Dermis blood vessel endothelial cell (primary cell): ENCODE data around the gene CCDC88B. TPM values are rescaled to one million over a fixed set of nuclear protein-coding genes. Genes with fewer than 3 reads are reported as not detected.
A peak's percentile ranks its signal among the peaks of the same experiment; 100 is the strongest.

Source experiments
- DNase-seq: peaks from one replicate; pipeline ENCODE4 v3.0.0; 2010
- total RNA-seq: library from RNA; depleted of rRNA; stranded (reverse); fragments of >200 nt; gene quantifications from 2 replicates; pipeline ENCODE4 v1.2.3, GENCODE V29; 2014

CCDC88B gene
- total RNA-seq, 1 donor from 2014 or later: 1.2 TPM

DNA sequence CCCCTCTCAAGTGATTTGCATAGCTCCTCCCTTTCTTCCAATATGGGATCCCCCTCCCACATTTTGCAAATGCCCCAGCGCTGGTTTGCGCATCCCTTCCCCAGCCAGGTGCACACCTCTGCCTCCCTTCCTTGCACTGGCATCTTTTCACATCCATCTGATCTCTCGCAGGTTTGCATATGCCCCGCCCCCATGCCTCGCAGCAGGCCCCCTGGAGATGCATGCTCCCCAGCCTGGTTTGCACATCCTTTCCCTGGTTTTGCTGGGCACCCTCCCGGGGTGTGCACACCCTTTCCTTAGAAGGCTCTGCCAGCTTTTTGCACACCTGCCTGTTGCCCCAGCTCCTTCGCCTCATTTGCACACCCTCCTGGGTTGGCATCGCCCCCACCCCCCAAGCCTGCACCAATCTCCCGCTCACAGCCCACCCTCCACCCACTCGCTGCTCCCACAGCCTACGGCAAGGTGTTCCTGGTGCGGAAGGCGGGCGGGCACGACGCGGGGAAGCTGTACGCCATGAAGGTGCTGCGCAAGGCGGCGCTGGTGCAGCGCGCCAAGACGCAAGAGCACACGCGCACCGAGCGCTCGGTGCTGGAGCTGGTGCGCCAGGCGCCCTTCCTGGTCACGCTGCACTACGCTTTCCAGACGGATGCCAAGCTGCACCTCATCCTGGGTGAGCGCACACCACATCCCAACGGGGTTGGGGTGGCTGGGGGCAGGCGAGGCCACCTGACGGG lies 19.9 kb downstream of the CCDC88B start:
- no peak for DNase-seq

DNA sequence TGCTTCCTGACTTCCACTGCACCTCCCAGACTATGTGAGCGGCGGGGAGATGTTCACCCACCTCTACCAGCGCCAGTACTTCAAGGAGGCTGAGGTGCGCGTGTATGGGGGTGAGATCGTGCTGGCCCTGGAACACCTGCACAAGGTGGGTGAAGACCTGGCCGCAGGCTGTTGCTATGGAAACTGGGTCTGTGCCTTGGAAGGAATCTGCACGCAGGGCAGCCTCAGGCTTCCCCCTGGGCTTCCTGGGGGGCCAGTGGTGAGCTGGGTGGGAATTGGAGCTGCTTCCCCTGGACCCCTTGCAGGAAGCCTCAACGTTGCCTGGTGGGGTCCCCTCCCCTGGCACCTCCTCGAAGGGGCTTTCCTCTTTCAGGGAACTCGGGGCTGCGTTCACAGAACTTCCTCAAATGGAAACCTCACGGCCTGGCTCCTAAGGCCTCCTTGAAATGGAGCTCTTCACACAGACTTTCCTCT lies 20.5 kb downstream of the CCDC88B start:
- DNase-seq: no peak

DNA sequence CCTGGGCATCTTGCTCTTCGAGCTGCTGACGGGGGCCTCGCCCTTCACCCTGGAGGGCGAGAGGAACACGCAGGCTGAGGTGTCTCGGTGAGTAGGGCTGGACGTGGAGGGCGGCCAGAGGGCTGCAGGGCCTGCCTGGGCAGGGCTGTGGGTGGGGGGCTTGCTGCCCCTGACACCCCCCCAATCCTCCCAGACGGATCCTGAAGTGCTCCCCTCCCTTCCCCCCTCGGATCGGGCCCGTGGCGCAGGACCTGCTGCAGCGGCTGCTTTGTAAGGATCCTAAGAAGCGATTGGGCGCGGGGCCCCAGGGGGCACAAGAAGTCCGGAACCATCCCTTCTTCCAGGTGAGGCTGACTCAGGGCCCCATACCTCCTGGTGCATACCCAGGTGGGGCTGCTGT lies 21.7 kb downstream of the CCDC88B start:
- no peak for DNase-seq

DNA sequence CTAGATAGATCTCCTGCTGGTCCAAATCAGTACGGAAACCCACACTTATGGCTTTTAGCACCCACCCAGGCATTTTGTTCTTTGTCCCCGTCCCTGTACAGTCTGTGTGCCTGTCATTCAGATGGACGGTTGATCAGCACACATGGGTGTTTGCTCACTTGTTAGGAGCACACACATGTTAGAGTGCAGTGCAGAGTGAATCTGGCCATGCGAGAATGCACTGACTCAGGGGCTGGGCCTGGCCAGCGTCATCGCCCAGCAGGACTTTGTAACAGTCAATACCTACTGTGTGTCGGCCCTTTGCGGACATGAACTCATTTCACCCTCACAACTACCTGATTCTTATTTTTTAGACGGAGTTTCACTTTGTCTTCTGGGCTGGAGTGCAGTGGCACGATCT lies 22.3 kb downstream of the CCDC88B start:
- no peak for DNase-seq

DNA sequence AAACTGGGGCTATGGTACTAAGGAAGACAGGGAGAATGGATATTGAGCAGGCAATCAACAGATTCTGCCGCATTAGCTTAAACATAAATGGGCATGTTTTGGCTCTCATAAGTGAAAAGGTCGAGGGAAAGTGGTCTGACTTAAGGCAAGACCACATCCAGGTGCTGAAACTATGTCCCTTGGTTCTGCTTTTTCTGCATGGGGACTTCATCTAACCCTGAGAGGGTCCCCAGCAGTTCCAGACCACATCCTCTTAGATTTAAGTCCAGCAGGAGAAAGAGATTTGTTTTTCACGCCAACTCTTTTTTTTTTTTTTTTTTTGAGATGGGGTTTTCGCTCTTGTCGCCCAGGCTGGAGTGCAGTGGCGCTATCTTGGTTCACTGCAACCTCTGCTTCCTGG lies 24.4 kb downstream of the CCDC88B start:
- DNase-seq: no peak

DNA sequence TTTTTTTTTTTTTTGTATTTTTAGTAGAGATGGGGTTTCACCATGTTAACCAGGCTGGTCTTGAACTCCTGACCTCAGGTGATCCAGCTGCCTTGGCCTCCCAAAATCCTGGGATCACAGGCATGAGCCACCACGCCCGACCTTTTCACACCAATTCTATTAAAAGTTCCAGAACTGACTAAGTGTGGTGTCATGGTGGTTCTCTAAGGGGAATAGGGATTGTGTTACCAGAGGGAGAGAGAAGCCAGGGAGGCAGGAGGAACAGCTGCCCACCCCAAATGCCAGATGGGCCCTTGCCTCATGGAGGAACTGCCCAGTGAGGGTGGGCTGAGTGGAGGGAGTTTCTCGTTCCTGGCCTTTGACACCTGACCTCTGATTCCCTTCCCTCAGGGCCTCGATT lies 24.9 kb downstream of the CCDC88B start:
- no peak for DNase-seq

DNA sequence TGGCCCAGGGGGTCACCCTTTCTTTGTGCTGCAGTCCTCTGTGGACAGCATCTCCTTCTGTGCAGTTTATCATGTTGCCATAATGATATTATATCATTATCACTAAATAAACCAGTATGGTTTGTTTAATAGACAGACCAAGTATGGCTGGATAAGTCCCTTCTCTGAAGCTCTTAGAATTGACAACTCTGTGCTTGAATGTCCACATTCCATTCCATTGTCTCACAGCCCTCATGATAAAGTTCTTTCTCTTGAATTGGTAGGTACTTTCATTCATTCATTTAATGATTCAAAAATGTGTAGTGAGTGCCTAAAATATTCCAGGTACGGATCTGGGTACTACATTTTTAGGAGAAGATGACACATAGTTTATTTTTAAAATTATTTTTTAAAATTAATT lies 26.7 kb downstream of the CCDC88B start:
- DNase-seq: no peak

DNA sequence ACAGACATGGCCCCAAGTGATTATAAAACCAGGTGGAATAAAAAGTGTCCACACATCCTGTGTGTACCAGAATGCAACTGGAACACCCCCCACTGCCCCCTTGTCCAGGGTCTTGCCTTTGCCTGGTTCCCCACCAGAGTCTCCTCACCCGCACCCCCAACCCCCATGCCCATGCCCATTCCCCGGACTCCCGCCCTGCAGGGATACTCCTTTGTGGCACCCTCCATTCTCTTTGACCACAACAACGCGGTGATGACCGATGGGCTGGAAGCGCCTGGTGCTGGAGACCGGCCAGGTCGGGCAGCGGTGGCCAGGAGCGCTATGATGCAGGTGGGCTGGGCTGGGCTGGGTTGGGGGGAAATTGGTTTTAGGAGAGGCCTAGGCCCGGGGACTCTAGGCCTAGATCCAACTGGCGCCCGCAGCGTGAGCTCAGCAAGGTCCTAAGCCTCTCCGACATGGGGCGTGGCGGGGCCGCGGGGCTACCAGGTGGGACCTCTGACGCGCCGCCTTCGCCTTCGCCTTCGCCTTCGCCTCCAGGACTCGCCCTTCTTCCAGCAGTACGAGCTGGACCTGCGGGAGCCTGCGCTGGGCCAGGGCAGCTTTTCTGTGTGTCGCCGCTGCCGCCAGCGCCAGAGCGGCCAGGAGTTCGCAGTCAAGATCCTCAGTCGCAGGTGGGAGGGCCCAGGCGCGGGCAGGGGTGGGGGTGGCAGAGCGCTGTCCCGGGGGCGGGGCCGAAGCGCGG lies 28.1 kb downstream of the CCDC88B start:
- no peak for DNase-seq

DNA sequence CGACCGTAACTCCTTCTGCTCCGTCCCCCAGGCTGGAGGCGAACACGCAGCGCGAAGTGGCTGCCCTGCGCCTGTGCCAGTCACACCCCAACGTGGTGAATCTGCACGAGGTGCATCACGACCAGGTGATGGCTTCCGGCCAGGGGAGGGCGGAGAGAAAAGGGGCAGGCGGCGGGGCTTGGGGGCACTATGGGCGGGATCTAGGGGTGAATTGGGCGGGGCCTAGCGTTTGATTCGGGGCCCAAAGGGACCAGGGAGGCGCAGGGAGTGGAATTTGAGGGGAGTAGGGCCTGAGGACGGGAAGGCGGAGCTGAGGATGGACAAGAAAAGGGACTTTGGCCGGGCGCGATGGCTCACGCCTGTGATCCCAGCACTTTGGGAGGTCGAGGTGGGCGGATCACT lies 28.7 kb downstream of the CCDC88B start:
- DNase-seq: no peak

DNA sequence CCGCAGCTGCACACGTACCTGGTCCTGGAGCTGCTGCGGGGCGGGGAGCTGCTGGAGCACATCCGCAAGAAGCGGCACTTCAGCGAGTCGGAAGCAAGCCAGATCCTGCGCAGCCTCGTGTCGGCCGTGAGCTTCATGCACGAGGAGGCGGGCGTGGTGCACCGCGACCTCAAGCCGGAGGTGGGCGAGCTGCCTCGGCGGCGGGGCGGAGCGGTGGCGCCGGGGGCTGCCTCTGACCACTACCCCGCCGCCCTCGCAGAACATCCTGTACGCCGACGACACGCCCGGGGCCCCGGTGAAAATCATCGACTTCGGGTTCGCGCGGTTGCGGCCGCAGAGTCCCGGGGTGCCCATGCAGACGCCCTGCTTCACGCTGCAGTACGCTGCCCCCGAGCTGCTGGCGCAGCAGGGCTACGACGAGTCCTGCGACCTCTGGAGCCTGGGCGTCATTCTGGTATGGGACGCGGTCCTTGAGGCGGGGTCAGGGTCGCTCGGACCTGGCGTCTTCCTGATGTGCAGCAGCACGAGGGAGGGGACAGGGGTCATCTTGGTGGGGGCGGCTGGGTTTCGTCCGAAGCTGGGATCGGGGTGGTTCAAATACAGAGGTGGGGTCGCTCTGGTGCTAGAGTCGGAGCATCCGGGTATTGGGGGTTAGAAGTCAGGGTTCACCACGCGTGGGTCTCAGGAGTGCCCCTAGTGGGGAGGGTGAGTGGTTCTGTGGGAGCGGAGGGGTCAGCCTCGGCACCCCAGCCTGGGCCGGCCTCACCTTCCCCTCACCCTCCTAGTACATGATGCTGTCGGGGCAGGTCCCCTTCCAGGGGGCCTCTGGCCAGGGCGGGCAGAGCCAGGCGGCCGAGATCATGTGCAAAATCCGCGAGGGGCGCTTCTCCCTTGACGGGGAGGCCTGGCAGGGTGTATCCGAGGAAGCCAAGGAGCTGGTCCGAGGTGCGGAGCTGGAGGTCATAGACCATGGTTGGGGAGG lies 29.7 kb downstream of the CCDC88B start:
- no peak for DNase-seq

DNA sequence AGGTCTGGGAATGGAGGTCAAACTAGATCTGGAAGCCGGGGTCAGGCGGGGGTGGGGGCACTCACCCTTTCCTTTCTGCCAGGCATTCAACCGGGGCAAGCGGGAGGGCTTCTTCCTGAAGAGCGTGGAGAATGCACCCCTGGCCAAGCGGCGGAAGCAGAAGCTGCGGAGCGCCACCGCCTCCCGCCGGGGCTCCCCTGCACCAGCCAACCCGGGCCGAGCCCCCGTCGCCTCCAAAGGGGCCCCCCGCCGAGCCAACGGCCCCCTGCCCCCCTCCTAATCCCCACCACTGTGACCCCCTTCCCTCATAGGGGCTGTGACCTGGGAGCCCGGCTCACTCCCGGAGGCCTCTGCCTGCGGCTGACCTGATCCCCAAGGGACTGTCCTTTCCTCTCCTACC lies 31.2 kb downstream of the CCDC88B start:
- no peak for DNase-seq

DNA sequence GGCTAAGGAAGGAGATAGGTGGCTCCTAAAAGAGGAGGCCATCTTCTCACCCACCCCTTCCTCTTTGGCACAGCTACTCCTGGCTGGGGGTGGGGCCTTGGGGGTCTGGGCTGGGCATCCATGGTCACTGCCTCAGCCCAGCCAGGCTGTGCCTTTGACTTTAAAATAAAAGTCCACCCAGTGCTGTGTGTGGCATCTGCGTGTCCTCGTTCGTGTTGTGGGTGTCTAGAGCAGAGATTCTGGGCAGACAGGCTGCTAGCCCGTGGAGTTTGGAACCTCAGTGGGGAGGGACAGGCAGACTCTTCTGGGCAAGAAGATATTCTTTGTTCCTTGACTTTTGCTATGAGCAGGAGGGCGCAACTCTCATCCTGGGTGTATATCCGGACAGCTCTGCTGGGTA lies 32.0 kb downstream of the CCDC88B start:
- no peak for DNase-seq

DNA sequence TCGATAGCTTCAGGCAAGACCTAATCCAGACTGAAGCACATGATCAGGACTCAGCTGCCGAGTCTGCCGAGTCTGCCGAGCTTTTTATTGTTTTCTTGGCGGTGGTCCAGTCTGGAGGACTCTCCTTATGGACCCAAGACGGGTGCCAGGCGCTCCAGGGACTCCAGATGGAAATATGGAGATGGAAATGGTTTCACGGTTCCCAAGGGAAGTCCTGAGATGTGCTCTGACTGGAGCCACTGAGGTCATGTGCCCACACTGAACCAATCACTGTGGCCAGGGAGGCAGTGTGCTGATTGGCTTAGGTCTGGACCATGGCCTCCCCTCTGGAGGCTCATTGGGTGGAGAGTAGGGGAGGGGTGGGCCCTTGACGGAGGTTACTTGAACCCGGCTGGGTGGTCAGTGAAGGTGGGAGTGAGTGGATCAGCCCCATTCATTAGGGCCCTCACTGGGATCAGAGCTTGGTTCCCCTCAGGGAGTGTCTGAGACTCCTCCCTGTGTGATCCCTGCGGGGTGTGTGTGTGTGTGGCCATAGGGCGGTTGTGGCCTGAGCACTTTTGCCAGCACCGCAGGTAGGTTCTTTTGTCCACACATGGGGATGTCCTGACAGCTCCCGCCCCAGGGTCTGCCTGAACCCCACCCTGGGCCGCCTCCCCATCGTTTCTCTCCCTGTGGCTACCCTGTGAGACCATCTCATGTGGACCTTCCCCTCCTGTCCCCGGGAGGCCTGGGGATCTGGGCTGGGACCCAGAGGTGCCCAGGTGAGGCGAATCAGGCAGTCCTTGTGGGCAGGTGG lies 33.0 kb downstream of the CCDC88B start:
- DNase-seq: peak; percentile 11

DNA sequence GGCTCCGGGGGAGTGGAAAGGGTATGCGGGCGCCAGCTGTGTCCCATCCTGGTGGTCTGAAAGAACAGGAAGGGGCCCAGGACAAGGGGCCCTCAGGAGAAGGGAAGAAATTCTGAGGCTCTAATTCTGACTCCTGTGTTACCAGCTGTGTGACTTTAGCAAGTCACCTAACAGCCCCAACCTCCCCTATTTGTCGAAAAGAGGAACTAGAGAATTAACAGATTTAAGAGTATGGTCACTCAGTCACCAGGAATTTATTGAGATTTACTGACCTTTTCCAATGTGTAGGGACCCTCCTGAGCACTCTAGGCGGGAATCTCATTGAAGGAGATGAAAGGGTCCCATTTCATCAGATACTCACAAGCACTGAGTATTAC lies 33.6 kb downstream of the CCDC88B start:
- no peak for DNase-seq

DNA sequence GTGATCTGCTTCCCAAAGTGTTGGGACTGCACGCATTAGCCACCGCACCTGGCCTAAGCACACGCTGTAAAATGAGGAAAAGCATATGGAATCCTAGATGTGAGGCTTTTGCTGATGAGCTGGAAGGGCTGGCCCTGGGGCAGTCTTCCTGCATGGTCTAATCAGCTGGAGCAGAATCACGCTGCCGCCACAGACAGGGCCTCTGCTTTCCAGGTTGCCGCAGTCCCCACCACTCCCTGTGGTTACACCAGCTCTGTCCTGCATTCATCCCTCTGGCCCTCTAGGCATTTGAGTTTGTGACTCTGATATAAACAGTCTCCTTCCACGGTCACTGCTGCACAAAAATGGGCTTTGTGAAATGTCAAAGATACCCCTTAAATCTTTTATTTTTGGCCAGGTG lies 36.1 kb downstream of the CCDC88B start:
- no peak for DNase-seq

DNA sequence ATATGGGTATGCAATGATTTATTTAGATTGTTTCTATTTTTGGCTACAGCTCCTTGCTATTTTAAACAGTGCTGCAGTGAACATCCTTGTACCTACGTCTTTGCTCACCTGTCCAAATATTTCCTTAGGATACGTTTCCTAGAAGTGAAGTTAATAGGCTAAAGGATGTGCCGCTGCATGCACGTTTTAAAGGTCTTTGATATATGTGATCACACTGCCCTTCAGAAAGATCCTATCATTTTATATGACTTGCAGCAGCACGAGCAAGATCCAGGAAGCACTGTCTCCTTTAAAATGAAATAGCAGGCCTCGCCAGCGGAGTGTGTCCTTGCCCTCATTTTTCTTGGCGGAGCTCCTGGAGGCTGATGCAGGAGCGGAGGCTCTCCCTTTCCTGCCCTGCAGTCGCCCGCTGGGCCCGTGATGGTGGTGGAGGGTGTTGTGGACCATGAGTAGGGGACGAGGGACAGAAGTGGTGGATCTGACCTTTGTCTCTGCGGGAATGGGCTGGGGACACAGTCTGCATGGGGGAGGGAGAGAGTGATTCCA lies 38.4 kb downstream of the CCDC88B start:
- DNase-seq: no peak

DNA sequence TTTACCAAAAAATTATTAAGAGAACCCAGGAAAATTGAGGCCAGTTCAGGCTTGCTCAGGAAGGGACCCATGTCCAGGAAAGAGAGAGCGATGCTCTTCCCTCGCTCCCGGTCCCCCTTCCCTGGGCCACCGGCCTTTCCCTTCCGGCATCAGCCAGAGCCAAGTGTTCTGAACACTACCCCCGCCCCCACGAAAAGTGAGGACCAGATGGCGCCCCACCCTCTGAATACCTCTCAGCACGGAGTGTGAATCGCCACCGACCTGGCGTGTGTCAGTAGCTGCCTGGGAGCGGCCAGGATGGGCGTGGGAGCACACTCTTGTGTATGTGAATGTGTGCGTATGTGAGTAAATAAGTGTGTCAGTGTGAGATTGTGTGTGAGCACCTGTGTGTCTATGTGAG lies 39.2 kb downstream of the CCDC88B start:
- DNase-seq: no peak

DNA sequence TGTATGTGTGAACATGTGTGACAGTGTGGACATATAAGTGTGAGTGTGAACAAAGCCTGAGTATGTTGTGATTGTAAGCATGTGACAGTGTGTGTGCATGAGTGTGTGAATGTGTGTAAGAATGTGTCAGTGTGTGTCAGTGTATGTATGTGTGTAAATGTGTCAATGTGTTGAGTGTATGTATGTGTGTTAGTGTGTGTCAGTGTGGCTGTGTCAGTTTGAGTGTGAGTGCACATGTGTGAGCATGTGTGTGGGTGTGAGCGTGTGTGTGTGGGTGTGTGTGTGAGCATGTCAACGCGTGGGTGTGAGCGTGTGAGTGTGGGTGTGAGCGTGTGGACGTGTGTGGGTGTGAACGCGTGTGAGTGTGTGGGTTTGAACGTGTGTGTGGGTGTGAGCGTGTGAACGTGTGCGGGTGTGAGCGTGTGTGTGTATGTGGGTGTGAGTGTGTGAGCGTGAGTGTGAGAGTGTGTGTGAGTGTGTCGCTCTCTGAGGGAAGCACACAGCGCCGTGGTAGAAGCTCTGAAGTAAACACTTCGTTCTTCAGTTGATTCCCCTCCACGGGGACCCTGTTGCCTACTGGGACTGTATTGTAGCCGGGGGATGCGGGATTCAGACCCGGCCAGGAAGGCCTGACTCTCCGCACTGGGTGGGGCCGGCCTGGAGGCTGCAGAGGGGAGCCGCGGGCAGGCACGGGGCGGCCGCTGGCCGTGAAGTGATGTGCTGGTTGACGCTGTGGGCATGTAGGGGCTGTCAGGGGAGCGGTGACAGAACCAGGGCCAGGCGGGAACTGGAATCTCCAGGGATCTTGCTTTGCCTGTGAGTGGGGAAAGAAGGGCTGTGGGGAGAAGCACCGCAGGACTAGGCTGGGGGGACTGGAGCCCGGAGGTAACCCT lies 40.1 kb downstream of the CCDC88B start:
- no peak for DNase-seq

DNA sequence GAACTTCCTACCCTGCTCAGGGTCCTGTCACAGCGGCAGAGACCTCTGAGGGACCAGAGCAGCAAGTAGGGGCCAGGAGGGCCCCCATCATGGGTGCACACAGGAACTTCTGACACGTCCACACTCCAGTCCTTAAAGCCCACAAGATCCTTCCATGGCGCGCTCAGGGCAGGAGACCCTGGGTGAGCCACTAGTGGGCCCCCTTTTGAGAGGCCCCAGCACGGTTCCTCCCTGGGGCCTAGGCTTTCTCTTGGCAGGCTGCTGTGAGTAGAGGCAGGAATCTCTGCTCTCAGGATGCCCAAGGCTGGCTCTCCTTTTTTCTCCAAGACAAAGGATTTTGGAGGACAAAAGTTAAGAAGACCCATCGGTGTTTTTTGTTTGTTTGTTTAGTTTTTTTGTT lies 41.3 kb downstream of the CCDC88B start:
- DNase-seq: no peak

DNA sequence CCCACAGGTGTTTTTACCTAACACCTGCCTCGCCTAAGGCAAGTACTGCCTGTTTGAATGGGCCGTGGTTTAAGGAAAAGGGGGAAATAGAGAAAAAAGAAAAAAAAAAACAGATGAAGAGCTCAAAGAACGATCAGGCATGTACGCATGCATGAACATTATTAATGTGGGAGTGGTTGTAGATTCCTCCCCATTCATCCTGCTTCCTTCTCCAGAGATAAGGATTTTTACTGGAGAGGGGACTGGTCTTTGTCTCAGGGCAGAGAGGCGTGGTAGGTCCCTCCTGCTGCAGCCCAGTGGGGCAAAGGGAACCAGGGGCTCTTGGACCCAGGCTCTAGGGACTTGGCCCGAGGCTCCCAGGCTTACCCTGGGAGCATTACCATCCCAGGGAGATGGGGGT lies 42.0 kb downstream of the CCDC88B start:
- DNase-seq: no peak

DNA sequence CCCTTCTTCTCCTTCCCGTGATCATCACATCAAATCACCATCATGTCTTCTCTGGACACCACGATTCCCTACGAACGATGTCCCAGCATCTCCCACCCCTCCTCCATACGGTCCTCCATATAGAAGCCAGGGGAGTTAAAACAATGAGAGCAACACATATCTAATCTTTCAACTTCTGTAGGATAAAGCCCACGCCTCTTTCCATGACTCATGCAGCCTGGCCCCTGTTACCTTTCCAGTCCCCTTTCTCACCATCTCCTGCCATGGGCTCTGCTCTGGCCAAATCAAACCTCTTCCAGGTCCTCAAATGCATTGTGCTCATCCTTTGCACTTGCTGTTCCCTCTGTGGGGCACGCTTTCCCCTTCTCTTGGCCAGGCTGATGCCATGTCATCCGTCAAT lies 42.6 kb downstream of the CCDC88B start:
- no peak for DNase-seq
